Heart right ventricle (tissue), 16 donors: Measurements from ENCODE around the gene CHPF. TPM values are rescaled to one million over a fixed set of nuclear protein-coding genes. Genes with fewer than 3 reads are reported as not detected.

Experiments used
- ATAC-seq, 8 donors: fragments of 200-7000 bp; cut with Tn5 transposase; one replicate each; pipeline ENCODE4 v1.9.1; 2020; ENCODE audit warnings: mild to moderate bottlenecking in 8 of 8, moderate library complexity in 8 of 8, moderate number of reproducible peaks in 1 of 8
- DNase-seq, 2 donors: peaks; one replicate each; pipeline ENCODE4 v3.0.0-alpha.2; 2020
- H3K27ac ChIP-seq, 10 donors: fragments of 200-600 bp; sonication (generic) in 2 of 10; one replicate each; pipeline versions ENCODE4 v1.5.0 to v1.8.0; 2020 to 2022; ENCODE audit warnings: mild to moderate bottlenecking in 3 of 10
- H3K27me3 ChIP-seq, 7 donors: fragments of 200-600 bp; one replicate each; pipeline ENCODE4 v1.8.0; 2021 to 2022; ENCODE audit warnings: mild to moderate bottlenecking in 2 of 7
- H3K36me3 ChIP-seq, 9 donors: fragments of 200-600 bp; sonication (generic) in 1 of 9; one replicate each; pipeline versions ENCODE4 v1.5.0 to v1.8.0; 2020 to 2022; ENCODE audit warnings: mild to moderate bottlenecking in 2 of 9
- H3K4me1 ChIP-seq, 9 donors: fragments of 200-600 bp; sonication (generic) in 1 of 9; one replicate each; pipeline versions ENCODE4 v1.5.0 to v1.8.0; 2020 to 2022; ENCODE audit warnings: mild to moderate bottlenecking in 4 of 9
- H3K4me3 ChIP-seq, 10 donors: fragments of 200-600 bp; sonication (generic) in 2 of 10; one replicate each; pipeline versions ENCODE4 v1.5.0 to v1.8.0; 2020 to 2022; ENCODE audit warnings: mild to moderate bottlenecking in 7 of 10, moderate library complexity in 2 of 10
- H3K9me3 ChIP-seq, 11 donors: fragments of 200-600 bp in 10 of 11; sonication (generic) in 2 of 11; one replicate each; pipeline versions ENCODE4 v1.5.0 to v1.8.0; 2013 to 2022; ENCODE audit warnings: mild to moderate bottlenecking in 2 of 11, control low read depth in 1 of 11, moderate library complexity in 1 of 11
- WGBS, 2 donors: extraction: QIAGEN DNeasy Blood & Tissue Kit; methylation state at CpG; one replicate each; pipeline ENCODE4 v1.1.7; 2013; ENCODE audit warnings: inconsistent platforms in 1 of 2; 5-methylcytosine and 5-hydroxymethylcytosine counted together
- intact Hi-C, 10 donors: fragments of 100-400 bp; cut with DNase I; formaldehyde crosslinking; loops; one replicate each; pipeline versions ENCODE4 v1.11.1 to v1.14.2; 2022
- polyA plus RNA-seq, 2 donors: library from polyadenylated mRNA; stranded (reverse); fragments of 200-250 nt; gene quantifications; one replicate each; pipeline ENCODE4 v1.2.3, GENCODE V29; 2013
- total RNA-seq, 10 donors: library from RNA; stranded (reverse); fragmentation: NEBNext Ultra II Directional in 3 of 10; extraction: Animal tissue kit (Norgen Biotek cat#: 25700) in 3 of 10; gene quantifications; one replicate each; pipeline versions ENCODE4 v1.2.1 to v1.2.4, GENCODE V29; 2021 to 2023
- TF ChIP-seq, protein P1 (sequence below), 9 donors: fragments of 200-600 bp; sonication (generic) in 2 of 9; IDR thresholded peaks; one replicate each; pipeline versions ENCODE4 v1.5.0 to v1.8.0; 2021 to 2022; ENCODE audit warnings: antibody characterized with exemption in 9 of 9, mild to moderate bottlenecking in 5 of 9, moderate library complexity in 1 of 9
- donor health status: Arrhythmogenic right ventricular cardiomyopathy.
- donor health status: ischemic (EF 13 %, LVEDD 7.1; RV severe dilation, severe dysfunction).
- donor health status: healthy with polysubstance abuse.
- donor health status: DM: no; HTN: yes; CAD: no.
- donor health status: DM: no; HTN: no; CAD: no.
- donor health status: ischemic (EF 25% LVEDD 6.9; RV normal size, moderate dysfunction).
- donor health status: ischemic (EF 25% LVEDD 5.7; RV mildly dilated, moderate dysfunction).
- donor health status: healthy.
- donor health status: DM: yes; HTN: yes; CAD: no.
- donor health status: Ischemic cardiomyopathy.
- donor health status: ischemic (EF 35%, LVEDD 5.7; RV mildly dilated, moderate dysfunction).
- donor health status: nonischemic (EF 11% LVEDD 7.7; RV severe dilation, severe dysfunction).
- donor health status: DM: yes; HTN: yes; CAD: no.
- donor health status: PGD.
- donor health status: ischemic (EF 29% LVEDD 5.4; RV normal size, mild dysfunction).
- donor health status: nonischemic (EF 23%, LVEDD 6.1; RV moderate dilation, normal function).

Gene CHPF
- total and polyA plus RNA-seq, 12 donors, result 66.5 to 221 (median 95.9) TPM

DNA sequence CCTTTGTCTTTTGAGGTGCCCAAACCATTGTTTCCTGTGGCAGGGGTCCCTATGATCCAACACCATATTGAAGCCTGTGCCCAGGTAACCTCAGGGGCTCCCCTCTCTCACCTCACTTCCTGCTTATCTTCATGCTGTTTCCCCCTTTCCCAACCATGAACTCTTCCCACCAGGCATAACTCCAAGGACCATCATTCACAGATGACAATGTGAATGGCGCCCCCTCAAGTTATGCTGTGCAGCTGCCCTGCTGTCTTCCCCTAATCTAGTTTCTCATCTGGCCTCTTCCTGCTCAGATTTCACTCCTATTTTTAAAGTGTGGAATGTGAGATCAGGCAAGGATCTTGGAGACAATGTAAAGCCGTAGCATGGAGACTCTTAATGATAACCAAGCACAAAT, 43.5 kb downstream of the CHPF start:
- no peak overlapping the region for H3K27ac ChIP-seq
- no peak overlapping the region for H3K4me3 ChIP-seq
- intact Hi-C loops, result no loop called here
- peaks cover 0 to 37% (median 14%) of the 10 kb centered on the region in 9 donors for H3K36me3 ChIP-seq
- peaks cover 0 to 27% (median 11%) of the 10 kb centered on the region in 7 donors for H3K27me3 ChIP-seq
- no peaks in the 10 kb centered on the region for H3K9me3 ChIP-seq
- ATAC-seq (no peak), DNase-seq (no peak)
- peaks cover 19 to 46% (median 36%) of the 10 kb centered on the region in 9 donors for H3K4me1 ChIP-seq
- WGBS, 2 donors, result 90 to 92% methylated on average over 2 of the region's 2 CpGs
- TF ChIP-seq, protein P1, sequence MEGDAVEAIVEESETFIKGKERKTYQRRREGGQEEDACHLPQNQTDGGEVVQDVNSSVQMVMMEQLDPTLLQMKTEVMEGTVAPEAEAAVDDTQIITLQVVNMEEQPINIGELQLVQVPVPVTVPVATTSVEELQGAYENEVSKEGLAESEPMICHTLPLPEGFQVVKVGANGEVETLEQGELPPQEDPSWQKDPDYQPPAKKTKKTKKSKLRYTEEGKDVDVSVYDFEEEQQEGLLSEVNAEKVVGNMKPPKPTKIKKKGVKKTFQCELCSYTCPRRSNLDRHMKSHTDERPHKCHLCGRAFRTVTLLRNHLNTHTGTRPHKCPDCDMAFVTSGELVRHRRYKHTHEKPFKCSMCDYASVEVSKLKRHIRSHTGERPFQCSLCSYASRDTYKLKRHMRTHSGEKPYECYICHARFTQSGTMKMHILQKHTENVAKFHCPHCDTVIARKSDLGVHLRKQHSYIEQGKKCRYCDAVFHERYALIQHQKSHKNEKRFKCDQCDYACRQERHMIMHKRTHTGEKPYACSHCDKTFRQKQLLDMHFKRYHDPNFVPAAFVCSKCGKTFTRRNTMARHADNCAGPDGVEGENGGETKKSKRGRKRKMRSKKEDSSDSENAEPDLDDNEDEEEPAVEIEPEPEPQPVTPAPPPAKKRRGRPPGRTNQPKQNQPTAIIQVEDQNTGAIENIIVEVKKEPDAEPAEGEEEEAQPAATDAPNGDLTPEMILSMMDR (IDR thresholded peaks at IDR 0.05), result no peak

- H3K4me1 ChIP-seq, result peaks cover 19 to 50% (median 37%) of the 10 kb centered on the region in 9 donors
- H3K4me3 ChIP-seq, result peak overlapping the region in 8 of 10 donors; percentile 52 to 88 (median 78)
- H3K27me3 ChIP-seq, result peaks cover 0 to 32% (median 17%) of the 10 kb centered on the region in 7 donors
- 73 to 77% methylated on average over 1 of the region's 1 CpG for WGBS, 2 donors
- TF ChIP-seq, protein P1 (IDR thresholded peaks at IDR 0.05), result no peak
- no peak for ATAC-seq
- DNase-seq, result no peak
- intact Hi-C loops, result loop anchor here in 2 of 10 donors (5.0 kb wide), 2 partner anchors 33 to 112 kb away; partner anchors contain the start of gene DNPEP (in 1 of the 2)
- peak overlapping the region in 2 of 10 donors; percentile 96 to 97 for H3K27ac ChIP-seq
- peaks cover 0 to 31% (median 13%) of the 10 kb centered on the region in 9 donors for H3K36me3 ChIP-seq
- no peaks in the 10 kb centered on the region for H3K9me3 ChIP-seq
These were observed 44.1 kb downstream of the CHPF start for GRCh38 chr2:219499555-219499954.

DNA sequence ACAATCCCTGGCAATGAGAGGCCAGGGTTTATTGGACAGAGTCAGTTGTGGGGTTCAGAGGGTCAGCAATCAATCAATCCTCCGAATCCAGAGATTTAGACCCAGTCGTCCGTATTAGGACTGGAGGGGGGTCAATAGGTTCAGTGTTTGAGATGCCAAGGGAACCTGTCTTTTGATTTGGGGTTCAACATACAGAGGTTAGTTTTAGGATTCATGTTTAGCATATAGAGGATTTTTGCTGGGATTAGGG, 44.6 kb downstream of the CHPF start:
- intact Hi-C loops, result loop anchor here in 2 of 10 donors (5.0 kb wide), 2 partner anchors 33 to 112 kb away; partner anchors contain the start of gene DNPEP (in 1 of the 2)
- H3K36me3 ChIP-seq, result peaks cover 0 to 25% (median 7%) of the 10 kb centered on the region in 9 donors
- 0 to 1% methylated on average over 3 of the region's 3 CpGs for WGBS, 2 donors
- peak overlapping the region; percentile 91 to 100 (median 96) for H3K27ac ChIP-seq
- peaks cover 19 to 50% (median 37%) of the 10 kb centered on the region in 9 donors for H3K4me1 ChIP-seq
- ATAC-seq, result no peak
- H3K4me3 ChIP-seq, result peak overlapping the region; percentile 52 to 88 (median 75)
- TF ChIP-seq, protein P1 (IDR thresholded peaks at IDR 0.05), result no peak
- peaks cover 0 to 38% (median 18%) of the 10 kb centered on the region in 7 donors for H3K27me3 ChIP-seq
- no peaks in the 10 kb centered on the region for H3K9me3 ChIP-seq
- DNase-seq, result no peak

DNA sequence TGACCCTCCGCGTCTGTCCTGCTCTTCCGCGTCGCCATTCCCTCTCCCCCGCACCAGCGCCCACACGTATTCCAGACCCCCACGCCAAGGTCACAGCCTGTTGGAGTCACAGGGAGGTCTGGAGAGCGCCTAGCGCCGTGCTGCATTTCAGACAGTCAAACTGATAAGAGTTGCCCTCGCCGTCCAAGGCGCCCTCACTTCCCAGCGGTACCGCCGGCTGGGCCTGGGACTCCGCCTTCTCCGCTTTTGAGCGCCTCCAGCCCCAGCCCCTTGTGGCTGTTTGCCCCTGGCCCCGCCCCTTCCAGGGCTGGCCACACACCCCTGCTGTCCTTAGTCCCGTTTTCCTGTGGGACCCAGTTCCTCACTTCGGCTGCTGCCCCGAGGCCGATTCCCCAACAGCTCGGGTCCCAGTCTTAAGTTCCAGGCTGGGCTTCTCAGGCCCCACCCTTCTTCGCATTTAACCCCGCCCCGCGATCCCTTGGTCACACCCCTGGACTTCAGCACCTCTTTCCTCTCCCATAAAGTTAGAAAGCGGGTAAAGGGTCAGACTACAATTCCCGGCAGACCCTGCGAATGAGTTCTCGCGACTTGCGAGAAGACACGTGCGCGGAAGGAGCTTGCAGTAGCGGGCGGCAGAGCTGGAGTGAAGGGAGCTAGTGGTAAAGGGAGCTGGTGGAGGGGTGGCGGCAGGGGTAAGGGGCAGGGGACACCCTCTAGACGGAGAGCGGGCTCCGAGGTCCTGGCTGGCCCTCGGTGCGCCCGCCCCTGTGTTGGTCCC, 45.1 kb downstream of the CHPF start, which contains the start of gene GMPPA:
Gene GMPPA, plus strand, starts transcription at position 612 of the 778 bp plus-strand sequence. CDS start 1,085 bp downstream, outside the sequence.
- ATAC-seq, result peak; percentile 87 to 94 (median 90)
- DNase-seq, result peak; percentile 94 to 97
- Histone ChIP-seq H3K4me3 (peak within 1 kb of the TSS; percentile 52 to 88 (median 75)), H3K9me3 (no peaks in the 10 kb centered on the region), H3K27me3 (peaks cover 0 to 43% (median 18%) of the 10 kb centered on the region in 7 donors), H3K4me1 (peaks cover 19 to 50% (median 37%) of the 10 kb centered on the region in 9 donors), H3K36me3 (peaks cover 0 to 20% (median 2%) of the 10 kb centered on the region in 9 donors), H3K27ac (peak within 1 kb of the TSS; percentile 91 to 100 (median 96))
- intact Hi-C loops, result loop anchor here in 3 of 10 donors (1.0 to 5.0 kb wide), 4 partner anchors 34 to 111 kb away; partner anchors contain the start of genes CHPF (in 1 of the 3) and DNPEP (in 1 of the 3)
- WGBS, 2 donors, result 0% methylated on average over 49 of the region's 49 CpGs
- TF ChIP-seq, protein P1 (IDR thresholded peaks at IDR 0.05), result peak in 3 of 9 donors; percentile 15 to 29 (median 25)
